H1 (cell line): ENCODE results near the gene MIPEP. TPM values are rescaled to one million over a fixed set of nuclear protein-coding genes. Genes with fewer than 3 reads are reported as not detected.

Source experiments
- CHD7 ChIP-seq: fragments of 300-600 bp; sonication (generic); IDR thresholded peaks from 2 replicates; pipeline ENCODE4 v1.7.1; 2012; ENCODE audit warnings: low read length, moderate library complexity, mild to moderate bottlenecking, inconsistent platforms; ENCODE audit not compliant: insufficient replicate concordance
- FOSL1 ChIP-seq: IDR thresholded peaks from 2 replicates; pipeline ENCODE4 v1.6.1; 2011; ENCODE audit warnings: mild to moderate bottlenecking, low read depth, low read length, moderate library complexity; ENCODE audit not compliant: insufficient read depth
- JUN ChIP-seq: IDR thresholded peaks from 2 replicates; pipeline ENCODE4 v1.6.1; 2011; ENCODE audit warnings: low read depth, mild to moderate bottlenecking, improper control_type of control experiment, low read length
- NRF1 ChIP-seq: IDR thresholded peaks from 2 replicates; pipeline ENCODE4 v1.6.1; 2011; ENCODE audit warnings: mild to moderate bottlenecking, low read depth, low read length, improper control_type of control experiment
- SIX5 ChIP-seq: IDR thresholded peaks from 2 replicates; pipeline ENCODE4 v1.6.1; 2011; ENCODE audit warnings: mild to moderate bottlenecking, low read depth, low read length
- polyA plus RNA-seq, 7 experiments: library from polyadenylated mRNA; depleted of rRNA in 3 of 7; stranded (reverse) in 5 of 7; unstranded in 2 of 7; fragments of >200 nt in 5 of 7; fragments of 200-250 nt in 2 of 7; gene quantifications; 1 replicate in 5 of 7; 2 replicates in 1 of 7; 4 replicates in 1 of 7; pipeline versions ENCODE4 v1.2.1 to v1.2.3, GENCODE V29; 2011 to 2013; ENCODE audit warnings: missing spikeins in 2 of 7, mixed read lengths in 2 of 7
- total RNA-seq: library from RNA; stranded (reverse); fragmentation: NEBNext Ultra II Directional; extraction: Animal tissue kit (Norgen Biotek cat#: 25700); gene quantifications from 2 replicates; pipeline ENCODE4 v1.2.1, GENCODE V29; 2021

Gene MIPEP
- total and polyA plus RNA-seq, 2 of the 8 experiments (the other 6 are each of a cell fraction or from before 2014, with no cell fraction given) = 24.0 to 24.2 TPM

- TF ChIP-seq CHD7 = no peak
- TF ChIP-seq NRF1 = no peak
- TF ChIP-seq FOSL1 = no peak
- TF ChIP-seq JUN = no peak
- TF ChIP-seq SIX5 = no peak
Observed at GRCh38 chr13:23813635-23814034, 75.6 kb downstream of the MIPEP start (continued).
